Measurements from ENCODE around the gene NINL.

The NINL gene

DNA sequence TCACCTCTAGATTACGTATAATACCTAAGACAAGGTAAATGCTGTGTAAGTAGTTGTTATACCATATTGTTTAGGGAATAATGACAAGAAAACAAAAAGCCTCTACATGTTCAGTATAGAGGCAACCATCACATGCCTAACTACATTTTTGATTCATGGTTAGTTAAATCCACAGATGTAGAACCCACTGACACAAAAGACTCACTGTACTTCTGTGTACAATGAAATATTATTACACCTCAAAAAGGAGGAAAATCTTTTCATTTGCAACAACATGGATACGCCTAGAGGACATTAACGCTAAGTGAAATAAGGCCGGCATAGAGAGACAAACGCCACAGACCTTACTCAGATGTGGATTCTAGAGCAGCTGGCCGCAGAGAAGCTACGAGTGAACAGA lies 50.5 kb downstream of the NINL start:
- H3K36me3 Mint-ChIP-seq = no peaks in the 10 kb centered on the region
- ATAC-seq = no peak
- H3K4me3 Mint-ChIP-seq = no peak overlapping the region
- H3K4me1 Mint-ChIP-seq = no peaks in the 10 kb centered on the region
- H3K9me3 Mint-ChIP-seq = peaks cover 4% of the 10 kb centered on the region
- DNase-seq (ENCODE audit: low spot score in 2 of 2) = no peak
- no peak overlapping the region for H3K27ac Mint-ChIP-seq

DNA sequence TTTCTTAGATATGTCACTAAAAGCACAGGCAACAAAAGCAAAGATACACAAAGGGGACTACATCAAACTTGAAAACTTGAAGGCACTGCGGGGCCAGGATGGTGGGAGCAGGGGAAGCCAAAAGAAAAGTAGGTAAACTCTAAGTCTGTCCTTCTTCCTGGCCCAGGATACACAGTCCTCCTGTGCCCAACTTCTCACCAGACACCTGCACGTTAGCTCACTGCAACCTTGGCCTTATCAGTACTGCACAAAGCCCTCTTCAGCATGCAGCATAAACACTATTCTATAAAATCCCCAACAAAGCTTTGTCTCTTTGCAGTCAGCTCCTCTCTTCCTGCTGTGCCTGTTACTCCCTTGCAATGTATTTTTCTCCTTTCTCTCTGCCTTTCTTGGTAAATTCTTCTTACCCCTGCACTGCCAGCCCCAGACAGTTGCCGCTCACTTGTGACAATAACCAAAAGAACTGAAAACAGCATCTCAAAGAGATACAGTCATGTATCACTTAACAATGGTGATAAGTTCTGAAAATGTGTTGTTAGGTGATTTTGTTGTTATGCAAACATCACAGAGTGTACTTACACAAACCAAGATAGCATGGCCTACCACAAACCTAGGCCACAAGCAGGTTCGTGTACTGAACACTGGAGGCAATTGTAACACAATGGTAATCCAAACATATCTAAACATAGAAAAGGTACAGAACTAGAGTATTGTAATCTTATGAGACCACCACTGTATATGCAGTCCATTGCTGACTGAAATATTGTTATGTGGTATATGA lies 51.2 kb downstream of the NINL start:
- Mint-ChIP-seq H3K4me1 (no peaks in the 10 kb centered on the region), H3K9me3 (peaks cover 4% of the 10 kb centered on the region), H3K36me3 (no peaks in the 10 kb centered on the region), H3K27ac (no peak overlapping the region), H3K4me3 (no peak overlapping the region)
- peak; percentile 20 for ATAC-seq
- DNase-seq (ENCODE audit: low spot score in 2 of 2) = no peak

DNA sequence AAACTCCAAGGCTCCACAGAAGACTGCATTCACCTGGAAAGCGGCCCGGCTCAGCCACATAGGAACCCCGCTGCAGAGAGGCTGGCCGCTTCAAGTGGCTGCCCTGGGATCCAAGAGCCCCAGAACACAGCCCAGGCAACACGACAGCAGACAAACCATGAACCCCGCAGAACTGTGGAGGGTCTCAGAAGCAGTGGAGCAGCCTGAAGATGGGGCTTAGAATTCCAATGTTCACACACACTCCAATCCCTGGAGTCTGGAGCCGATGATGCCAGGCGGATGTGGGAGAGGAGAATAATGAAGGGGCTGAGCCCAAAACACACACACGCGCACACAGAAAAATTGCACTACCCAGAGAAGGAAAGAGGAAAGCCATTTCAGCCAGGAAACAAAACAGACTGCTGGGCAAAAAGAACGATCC lies 52.4 kb downstream of the NINL start:
- peaks cover 4% of the 10 kb centered on the region for H3K9me3 Mint-ChIP-seq
- H3K4me3 Mint-ChIP-seq = no peak overlapping the region
- no peaks in the 10 kb centered on the region for H3K4me1 Mint-ChIP-seq
- ATAC-seq (no peak), DNase-seq (ENCODE audit: low spot score in 2 of 2) (no peak)
- H3K36me3 Mint-ChIP-seq = no peaks in the 10 kb centered on the region
- H3K27ac Mint-ChIP-seq = no peak overlapping the region

DNA sequence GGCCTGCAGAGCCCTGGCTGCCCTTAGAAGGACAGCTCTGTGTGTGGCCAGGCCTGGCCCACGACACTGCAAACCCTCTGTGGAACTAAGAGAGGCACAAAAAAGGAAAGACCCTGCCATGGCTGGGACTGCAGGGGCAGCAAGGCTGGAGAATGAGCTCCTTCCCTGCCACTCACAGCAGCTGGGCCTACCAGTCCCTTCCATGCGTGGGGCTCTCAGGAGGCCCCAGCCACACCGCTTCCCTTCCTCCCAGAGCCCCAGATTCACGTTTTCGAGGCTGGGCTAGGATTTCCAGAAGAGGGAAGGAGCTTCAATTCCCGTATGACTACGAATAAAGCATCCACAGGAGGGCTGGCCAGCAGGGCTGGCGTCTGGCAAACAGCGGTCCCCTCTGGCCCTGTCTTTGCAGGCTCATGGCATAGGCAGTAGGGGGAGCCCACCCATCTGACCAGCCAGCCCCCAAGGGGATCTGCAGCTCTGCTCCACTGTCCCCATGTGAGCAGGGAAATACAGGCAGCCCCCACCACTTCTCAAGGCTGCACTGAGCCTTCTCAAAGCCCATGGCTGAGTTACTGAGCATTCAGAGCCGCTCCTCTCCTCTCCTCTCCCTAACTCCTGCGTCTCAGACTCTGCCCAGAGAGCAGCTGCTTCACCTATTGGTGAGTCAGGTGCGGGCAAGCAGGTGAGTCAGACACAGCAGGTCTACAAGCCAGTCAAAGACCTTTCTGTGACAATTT lies 53.1 kb downstream of the NINL start:
- no peaks in the 10 kb centered on the region for H3K4me1 Mint-ChIP-seq
- DNase-seq (ENCODE audit: low spot score in 2 of 2) (no peak), ATAC-seq (peak; percentile 31)
- H3K9me3 Mint-ChIP-seq = peaks cover 4% of the 10 kb centered on the region
- H3K36me3 Mint-ChIP-seq = no peaks in the 10 kb centered on the region
- no peak overlapping the region for H3K4me3 Mint-ChIP-seq
- no peak overlapping the region for H3K27ac Mint-ChIP-seq

DNA sequence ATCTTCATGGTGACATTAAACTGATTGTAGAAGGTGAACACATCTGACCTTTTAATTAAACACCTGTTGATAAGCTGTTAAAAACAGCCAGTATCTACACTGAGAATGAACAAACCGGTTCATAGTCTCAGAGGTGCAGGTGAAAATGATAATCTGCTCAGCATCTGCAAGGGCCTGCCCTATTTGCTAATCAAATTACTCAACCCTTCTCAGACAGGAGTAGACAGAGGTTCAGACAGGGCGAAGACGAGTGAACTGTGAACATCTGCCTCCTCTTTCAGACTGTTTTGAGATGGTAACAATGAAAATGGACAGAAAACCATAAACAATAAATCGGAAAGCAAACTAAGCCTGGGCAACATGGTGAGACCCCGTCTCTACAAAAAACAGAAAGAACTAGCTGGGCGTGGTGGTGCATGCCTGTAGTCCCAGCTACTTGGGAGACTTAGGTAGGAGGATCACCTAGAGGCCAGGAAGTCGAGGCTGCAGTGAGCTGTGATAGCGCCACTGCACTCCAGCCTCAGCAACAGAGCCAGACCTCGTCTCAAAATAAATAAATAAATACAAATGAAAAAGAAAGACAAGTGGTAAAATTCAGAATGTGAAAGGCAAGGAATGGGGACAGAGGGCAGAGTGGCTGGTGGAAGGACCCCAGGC lies 55.9 kb downstream of the NINL start:
- Mint-ChIP-seq H3K9me3 (peaks cover 4% of the 10 kb centered on the region), H3K27ac (no peak overlapping the region), H3K4me3 (no peak overlapping the region), H3K4me1 (no peaks in the 10 kb centered on the region), H3K36me3 (no peaks in the 10 kb centered on the region)
- no peak for ATAC-seq
- DNase-seq (ENCODE audit: low spot score in 2 of 2) = no peak

DNA sequence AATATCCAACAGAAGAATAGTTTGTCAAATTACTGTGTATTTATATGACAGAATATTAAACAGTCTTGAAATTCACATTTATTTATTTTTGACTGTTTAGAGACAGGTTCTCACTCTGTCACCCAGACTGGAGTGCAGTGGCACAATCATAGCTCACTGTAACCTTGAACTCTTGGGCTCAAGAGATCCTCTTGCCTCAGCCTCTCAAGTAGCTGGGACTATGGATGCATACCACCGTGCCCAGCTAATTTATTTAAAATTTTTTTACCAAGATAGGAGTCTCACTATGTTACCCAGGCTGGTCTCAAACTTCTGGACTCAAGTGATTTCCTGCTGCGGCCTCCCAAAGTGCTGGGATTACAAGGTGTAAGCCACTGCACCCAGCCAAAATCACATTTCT lies 57.4 kb downstream of the NINL start:
- Mint-ChIP-seq H3K9me3 (peaks cover 4% of the 10 kb centered on the region), H3K4me1 (no peaks in the 10 kb centered on the region), H3K4me3 (no peak overlapping the region), H3K27ac (no peak overlapping the region), H3K36me3 (no peaks in the 10 kb centered on the region)
- DNase-seq (ENCODE audit: low spot score in 2 of 2) (no peak), ATAC-seq (no peak)

DNA sequence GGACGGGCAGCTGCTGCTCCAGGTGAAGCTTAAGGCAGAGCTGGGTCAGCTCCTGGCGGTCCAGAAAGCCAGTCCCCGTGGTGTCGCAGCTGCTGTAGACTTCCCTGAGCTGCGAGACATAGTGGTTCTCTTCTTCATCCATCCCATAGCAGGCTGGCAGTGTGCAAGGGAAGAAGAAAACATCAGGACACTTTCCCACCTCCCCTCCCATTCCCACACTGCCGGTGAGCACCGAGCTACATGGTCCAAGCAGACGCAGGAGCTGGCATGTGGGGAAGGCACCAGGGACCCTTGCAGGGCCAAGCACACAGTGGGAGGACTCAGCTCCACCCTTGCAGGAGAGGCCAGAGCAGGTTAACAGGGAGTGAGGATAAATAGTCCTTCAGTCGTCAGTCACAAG lies 58.9 kb downstream of the NINL start:
- Mint-ChIP-seq H3K4me1 (no peaks in the 10 kb centered on the region), H3K4me3 (no peak overlapping the region), H3K9me3 (peaks cover 4% of the 10 kb centered on the region), H3K36me3 (no peaks in the 10 kb centered on the region), H3K27ac (no peak overlapping the region)
- DNase-seq (ENCODE audit: low spot score in 2 of 2) (no peak), ATAC-seq (no peak)

DNA sequence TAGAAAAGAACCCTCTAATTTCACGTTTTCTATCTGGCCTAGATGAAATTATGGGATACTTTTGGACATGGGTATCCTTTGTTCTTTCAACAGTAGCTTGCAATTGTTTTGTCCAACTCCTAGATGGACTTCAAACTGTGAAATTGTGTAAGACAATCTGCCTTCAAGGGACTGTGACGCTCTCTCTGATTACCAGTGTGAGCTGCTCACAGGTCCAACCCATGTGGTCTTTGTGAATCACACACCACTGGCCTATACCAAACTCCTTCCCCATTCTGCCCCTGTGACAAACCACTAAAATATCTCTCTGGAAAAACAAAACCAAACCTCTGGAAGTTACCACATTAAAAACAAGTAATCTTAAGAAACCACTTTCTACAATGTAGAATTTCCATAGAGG lies 59.5 kb downstream of the NINL start:
- H3K36me3 Mint-ChIP-seq = no peaks in the 10 kb centered on the region

DNA sequence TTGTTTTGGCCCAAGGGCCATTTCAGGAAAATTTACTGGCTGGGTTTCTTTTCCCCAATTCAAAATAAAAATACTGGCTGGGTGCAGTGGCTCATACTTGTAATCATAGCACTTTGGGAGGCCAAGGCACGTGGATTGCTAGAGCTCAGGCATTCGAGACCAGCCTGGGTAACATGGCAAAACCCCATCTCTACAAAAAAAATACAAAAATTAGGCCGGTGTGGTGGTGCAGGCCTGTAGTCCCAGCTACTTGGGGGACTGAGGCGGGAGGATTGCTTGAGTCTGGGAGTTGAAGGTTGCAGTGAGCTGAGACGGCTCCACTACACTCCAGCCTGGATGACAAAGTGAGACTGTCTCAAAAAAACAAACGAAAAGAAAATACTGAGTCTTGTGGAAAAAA lies 60.0 kb downstream of the NINL start:
- ATAC-seq (no peak), DNase-seq (ENCODE audit: low spot score in 2 of 2) (no peak)
- H3K9me3 Mint-ChIP-seq = peaks cover under 1% of the 10 kb centered on the region
- no peak overlapping the region for H3K27ac Mint-ChIP-seq
- H3K4me1 Mint-ChIP-seq = no peaks in the 10 kb centered on the region
- H3K4me3 Mint-ChIP-seq = no peak overlapping the region
- no peaks in the 10 kb centered on the region for H3K36me3 Mint-ChIP-seq

More for the DNA sequence above, 59.5 kb downstream of the NINL start:
- H3K4me3 Mint-ChIP-seq = no peak overlapping the region
- no peak for DNase-seq (ENCODE audit: low spot score in 2 of 2)
- ATAC-seq = no peak
- H3K27ac Mint-ChIP-seq = no peak overlapping the region
- H3K4me1 Mint-ChIP-seq = no peaks in the 10 kb centered on the region
- peaks cover 4% of the 10 kb centered on the region for H3K9me3 Mint-ChIP-seq

DNA sequence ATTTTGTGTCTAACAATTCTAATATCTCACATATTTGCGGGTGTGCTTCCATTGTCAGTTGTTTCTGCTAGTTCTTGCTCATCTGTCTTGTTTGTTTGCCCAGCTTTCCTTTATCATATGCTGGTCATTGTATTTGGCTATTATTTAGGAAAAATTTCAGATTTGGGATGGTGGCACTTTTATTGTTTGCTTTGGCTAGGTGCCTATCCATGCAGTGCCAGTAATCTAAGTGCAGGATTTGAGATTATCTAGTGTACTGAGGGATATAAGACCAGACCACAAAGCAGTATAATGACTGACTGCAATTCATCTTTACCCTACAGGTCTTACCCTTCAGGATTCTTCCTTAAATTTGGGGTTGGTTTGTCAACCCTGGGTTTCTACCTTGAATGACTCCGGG lies 63.9 kb downstream of the NINL start:
- no peak overlapping the region for H3K27ac Mint-ChIP-seq
- H3K9me3 Mint-ChIP-seq = no peaks in the 10 kb centered on the region
- no peaks in the 10 kb centered on the region for H3K36me3 Mint-ChIP-seq
- DNase-seq (ENCODE audit: low spot score in 2 of 2) (no peak), ATAC-seq (no peak)
- H3K4me3 Mint-ChIP-seq = no peak overlapping the region
- no peaks in the 10 kb centered on the region for H3K4me1 Mint-ChIP-seq

DNA sequence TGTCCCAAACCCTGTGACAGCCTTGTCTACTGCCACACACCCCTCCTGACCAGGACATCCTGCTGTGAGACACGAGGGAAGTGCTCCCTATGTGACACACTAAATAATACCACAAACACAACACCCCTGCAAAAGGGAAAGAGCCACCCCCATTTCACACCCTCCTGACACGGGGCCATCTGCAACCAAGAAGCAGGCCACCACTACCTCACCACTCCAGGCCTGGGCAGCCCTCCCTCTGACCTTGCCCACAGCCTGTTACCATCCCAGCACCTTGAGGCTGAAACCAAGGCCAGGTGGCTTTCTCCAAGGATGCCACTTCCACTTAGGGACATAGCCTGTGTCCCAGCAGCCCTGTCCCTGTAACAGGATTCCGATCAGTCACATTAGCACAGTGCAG lies 68.2 kb downstream of the NINL start:
- H3K27ac Mint-ChIP-seq = no peak overlapping the region
- no peak overlapping the region for H3K4me3 Mint-ChIP-seq
- ATAC-seq (no peak), DNase-seq (ENCODE audit: low spot score in 2 of 2) (no peak)
- H3K9me3 Mint-ChIP-seq = peaks cover 22% of the 10 kb centered on the region
- no peaks in the 10 kb centered on the region for H3K4me1 Mint-ChIP-seq
- no peaks in the 10 kb centered on the region for H3K36me3 Mint-ChIP-seq

DNA sequence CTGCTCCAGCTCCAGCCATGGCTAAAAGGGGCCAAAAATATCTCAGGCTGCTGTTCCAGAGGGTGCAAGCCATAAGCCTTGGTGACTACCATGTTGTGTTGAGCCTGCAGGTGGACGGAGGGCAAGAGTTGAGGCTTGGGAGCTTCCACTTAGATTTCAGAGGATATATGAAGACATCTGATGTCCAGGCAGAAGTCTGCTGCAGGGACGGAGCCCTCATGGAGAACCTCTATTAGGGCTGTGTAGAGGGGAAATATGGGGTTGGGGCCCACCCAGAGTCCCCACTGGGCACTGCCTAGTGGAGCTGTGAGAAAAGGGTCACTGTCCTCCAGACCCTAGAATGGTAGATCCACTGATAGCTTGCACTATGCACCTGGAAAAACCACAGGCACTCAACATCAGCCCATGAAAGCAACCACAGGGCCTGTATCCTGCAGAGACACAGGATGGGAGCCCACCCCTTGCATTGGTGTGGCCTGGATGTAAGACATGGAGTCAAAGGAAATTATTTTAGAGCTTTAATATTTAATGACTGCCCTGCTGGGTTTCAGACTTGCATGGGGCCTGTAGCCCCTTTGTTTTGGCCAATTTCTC lies 70.5 kb downstream of the NINL start:
- DNase-seq (ENCODE audit: low spot score in 2 of 2) = no peak
- Mint-ChIP-seq H3K27ac (no peak overlapping the region), H3K9me3 (peaks cover 24% of the 10 kb centered on the region), H3K4me3 (no peak overlapping the region), H3K36me3 (no peaks in the 10 kb centered on the region), H3K4me1 (no peaks in the 10 kb centered on the region)
- no peak for ATAC-seq

DNA sequence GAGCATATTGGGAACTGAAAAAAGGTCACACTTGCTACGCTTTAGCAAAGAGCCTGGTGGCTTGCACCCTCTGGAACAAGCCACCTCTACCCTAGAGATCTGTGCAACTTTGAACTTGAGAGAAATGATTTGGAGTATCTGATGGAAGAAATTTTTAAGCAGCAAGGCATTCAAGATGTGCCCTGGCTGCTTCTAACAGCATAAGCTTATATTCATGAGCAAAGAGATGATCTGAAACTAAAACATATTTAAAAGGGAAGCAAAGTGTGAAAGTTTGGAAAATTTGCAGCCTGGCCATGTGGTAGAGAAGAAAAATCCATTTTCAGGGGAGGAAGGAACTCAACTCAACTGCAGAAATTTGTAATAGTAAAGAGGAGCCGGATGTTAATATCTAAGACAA lies 71.1 kb downstream of the NINL start:
- H3K27ac Mint-ChIP-seq = no peak overlapping the region
- H3K9me3 Mint-ChIP-seq = peaks cover 24% of the 10 kb centered on the region
- no peak overlapping the region for H3K4me3 Mint-ChIP-seq
- H3K4me1 Mint-ChIP-seq = no peaks in the 10 kb centered on the region
- DNase-seq (ENCODE audit: low spot score in 2 of 2) (no peak), ATAC-seq (no peak)
- H3K36me3 Mint-ChIP-seq = no peaks in the 10 kb centered on the region

DNA sequence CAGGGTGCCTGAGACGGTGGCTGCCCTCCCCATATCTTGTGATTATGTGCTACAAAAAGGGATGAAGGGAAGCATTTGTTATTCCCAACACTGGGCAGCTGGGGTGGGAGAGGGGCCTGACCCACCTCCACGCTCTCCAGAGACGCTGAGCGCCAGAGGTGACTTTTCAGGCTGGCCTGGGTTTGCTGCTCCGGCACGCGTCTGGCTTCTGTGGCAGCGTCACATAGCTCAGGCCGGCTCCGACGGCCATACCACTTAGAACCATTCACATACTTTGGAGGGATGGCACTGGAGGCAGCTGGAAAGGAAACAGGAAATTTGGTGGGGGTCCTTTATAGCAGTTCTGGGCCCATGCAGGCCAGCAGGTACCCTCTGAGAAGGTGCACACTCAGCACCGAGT lies 72.6 kb downstream of the NINL start:
- Mint-ChIP-seq H3K9me3 (peaks cover 24% of the 10 kb centered on the region), H3K27ac (no peak overlapping the region), H3K4me3 (no peak overlapping the region), H3K36me3 (no peaks in the 10 kb centered on the region), H3K4me1 (no peaks in the 10 kb centered on the region)
- DNase-seq (ENCODE audit: low spot score in 2 of 2) (no peak), ATAC-seq (no peak)

DNA sequence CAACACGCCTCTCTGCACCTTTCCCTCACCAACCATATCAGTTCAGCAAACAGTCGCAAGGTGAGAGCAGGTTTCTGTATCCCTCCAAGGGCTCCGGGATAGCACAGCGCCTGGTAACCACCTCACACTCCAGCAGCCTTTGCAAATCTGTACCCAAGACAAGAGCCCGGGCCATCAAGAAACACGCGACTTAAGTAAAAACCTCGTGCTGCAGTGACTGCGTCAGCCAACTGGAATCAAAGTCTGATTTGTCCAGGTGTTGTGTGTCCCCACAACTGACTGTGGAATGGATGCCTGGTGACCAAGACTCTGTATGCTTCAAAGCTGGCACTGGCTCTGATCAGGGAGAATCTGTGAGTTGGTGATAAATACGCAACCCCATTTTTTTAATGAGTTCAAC lies 74.1 kb downstream of the NINL start:
- ATAC-seq (no peak), DNase-seq (ENCODE audit: low spot score in 2 of 2) (no peak)
- Mint-ChIP-seq H3K36me3 (no peaks in the 10 kb centered on the region), H3K27ac (no peak overlapping the region), H3K9me3 (peaks cover 23% of the 10 kb centered on the region), H3K4me3 (no peak overlapping the region), H3K4me1 (no peaks in the 10 kb centered on the region)
